HG02884 (cell line): ENCODE results near the gene AGTRAP.

Source experiments
- ATAC-seq: cut with Tn5 transposase; IDR thresholded peaks from one replicate; pipeline ENCODE4 v1.9.1; 2021; ENCODE audit warnings: mild to moderate bottlenecking, moderate library complexity; ENCODE audit not compliant: unreplicated experiment

The AGTRAP gene

DNA sequence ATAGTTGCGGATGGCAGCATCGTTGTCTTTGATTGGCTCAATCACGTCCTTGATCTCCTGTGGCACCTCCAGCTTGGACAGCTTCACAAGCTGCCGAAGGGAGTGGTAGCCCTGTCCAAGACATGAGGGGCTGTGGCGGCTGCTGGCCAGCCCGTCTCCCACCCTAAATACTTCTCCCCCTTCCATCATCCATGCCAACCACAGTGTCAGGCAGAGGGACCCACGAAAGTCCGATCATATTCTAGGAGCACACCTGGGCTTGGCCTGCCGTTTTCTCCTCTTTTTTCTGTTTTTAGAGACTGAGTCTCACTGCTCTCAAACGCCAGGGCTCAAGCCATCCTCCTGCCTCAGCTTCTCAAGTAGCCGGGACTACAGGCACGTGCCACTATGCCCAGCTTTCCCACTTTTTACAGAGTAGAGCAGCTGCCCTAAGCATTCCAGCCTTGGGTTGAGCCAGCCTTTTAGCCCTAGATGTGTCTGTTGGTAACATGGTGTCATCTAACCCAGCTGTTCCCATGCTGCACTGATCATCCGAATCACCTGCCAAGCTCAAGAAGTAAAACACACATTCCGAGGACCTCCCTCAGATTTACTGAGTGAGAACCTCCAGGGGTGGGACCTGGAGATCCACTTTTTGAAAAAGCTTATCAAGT lies 59.4 kb downstream of the AGTRAP start:
- ATAC-seq, result no peak

DNA sequence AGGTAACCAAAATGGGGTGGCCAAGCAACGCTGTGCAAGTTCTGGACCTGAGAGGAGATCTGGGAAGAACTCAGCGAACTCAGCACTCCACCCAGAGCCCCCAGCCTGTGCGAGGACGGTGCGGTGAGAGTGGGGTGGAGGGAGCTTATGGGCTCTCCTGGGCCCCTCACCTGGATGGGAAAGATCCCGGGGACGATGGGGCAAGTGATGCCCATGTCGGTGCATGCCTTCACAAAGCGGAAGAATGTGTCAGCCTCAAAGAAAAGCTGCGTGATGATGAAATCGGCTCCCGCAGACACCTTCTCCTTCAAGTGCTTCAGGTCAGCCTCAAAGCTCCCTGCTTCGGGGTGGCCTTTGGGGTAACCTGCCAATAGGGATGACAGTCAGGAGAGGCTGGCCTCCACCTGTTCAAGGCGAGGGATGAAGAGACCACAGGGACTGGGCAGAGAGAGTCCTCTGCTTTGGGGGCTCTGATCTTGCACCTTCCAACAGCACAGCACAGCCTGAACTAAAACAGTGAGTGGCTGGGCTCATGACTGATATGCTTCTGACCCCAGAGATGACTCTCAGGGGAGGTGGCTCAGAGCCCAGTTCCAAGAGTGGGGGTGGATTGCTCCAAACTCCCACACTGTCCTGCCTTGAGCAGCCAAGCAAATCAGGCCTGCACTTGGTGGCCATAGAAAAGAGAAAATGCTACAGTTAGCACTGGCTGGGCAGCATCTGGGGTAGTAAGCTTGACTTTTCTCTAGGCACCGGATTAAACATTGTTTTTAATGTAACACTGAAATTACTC lies 60.3 kb downstream of the AGTRAP start:
- ATAC-seq, result no peak

DNA sequence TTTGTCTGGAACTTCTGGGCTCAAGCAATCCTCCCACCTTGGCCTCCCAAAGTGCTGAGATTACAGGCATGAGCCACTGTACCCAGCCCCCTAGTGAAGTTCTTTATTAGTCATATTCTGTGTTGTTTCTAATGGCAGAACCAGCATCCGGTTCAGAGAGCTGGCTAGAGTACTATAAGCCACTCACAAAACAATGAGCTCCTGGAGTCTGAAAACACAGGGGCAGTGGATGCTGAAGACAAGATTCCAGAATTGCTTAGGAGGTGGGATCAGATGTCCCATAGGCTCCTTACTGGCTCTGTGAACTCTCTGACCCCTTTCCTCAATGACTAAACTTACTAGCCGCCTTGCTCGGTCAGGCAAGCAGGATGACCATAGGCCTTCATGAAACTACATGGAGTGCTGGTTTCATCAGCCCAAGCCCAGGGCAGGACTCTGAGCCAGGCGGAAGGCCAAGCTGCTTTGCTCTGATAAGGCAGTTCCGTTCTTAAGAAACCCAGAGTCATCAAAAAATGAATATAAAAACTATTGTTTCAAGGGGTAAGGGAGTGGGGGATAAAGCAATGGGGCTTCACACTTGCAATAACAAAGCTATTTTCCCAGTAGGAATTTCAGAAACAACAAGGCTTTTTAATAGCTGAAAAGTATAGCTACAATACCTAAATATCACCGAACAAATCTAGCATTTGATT lies 61.7 kb downstream of the AGTRAP start:
- no peak for ATAC-seq

DNA sequence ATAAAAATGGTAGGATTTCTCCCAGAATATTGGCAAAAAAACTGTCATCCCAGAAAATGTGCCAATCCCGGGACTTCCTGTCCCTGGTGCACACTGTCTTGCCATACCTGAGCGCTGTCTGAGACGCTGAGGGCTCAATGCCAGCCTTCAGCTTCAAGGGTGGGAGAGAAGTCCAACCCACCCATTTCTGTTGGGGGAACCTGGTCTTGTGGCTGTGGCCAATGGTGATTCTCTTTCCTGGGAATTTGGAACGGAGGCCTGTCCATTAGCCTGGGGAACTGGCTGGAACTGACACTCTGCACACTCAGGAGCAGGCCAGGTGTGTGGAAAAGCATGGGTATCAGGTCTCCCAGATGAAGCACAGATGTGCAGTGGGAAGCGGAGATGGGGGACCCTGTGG lies 63.2 kb downstream of the AGTRAP start:
- ATAC-seq, result no peak

DNA sequence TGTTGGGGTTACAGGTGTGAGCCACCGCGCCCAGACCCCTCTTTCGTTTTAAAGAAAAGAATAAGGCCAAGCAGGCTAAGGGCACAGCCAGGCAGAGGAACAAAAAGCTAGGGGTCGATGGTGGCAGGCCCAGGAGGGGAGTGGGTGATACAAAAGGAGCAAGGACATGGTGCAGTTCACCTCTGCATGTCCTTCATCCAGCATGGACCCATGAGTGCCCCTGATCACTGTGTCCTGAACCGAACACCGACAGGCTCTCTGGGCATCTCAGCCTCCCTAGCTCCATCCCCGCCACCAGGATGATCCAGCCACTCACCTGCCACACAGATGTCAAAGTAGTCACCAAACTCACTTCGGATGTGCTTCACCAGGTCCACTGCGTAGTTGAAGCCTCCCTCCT lies 64.0 kb downstream of the AGTRAP start:
- no peak for ATAC-seq

DNA sequence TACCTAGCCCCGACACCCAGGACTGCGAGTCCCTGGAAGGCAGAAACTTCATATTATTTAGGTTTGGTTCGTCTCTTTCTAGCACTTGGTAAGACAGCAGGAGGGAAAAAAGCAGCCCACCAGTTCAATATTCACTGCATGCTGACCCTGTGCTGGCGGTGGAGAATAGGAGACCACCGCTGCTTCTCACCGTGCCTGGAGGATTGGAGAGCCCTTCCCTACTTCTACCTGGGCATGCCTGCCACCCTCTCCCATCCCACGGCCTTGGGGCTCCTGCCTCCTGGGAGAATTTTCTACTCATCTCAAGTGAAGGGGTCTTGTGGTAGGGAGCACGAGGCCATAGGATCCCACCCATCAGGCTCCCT lies 64.4 kb downstream of the AGTRAP start:
- no peak for ATAC-seq
